ENCODE measurements around the gene LRR1.

The LRR1 gene

DNA sequence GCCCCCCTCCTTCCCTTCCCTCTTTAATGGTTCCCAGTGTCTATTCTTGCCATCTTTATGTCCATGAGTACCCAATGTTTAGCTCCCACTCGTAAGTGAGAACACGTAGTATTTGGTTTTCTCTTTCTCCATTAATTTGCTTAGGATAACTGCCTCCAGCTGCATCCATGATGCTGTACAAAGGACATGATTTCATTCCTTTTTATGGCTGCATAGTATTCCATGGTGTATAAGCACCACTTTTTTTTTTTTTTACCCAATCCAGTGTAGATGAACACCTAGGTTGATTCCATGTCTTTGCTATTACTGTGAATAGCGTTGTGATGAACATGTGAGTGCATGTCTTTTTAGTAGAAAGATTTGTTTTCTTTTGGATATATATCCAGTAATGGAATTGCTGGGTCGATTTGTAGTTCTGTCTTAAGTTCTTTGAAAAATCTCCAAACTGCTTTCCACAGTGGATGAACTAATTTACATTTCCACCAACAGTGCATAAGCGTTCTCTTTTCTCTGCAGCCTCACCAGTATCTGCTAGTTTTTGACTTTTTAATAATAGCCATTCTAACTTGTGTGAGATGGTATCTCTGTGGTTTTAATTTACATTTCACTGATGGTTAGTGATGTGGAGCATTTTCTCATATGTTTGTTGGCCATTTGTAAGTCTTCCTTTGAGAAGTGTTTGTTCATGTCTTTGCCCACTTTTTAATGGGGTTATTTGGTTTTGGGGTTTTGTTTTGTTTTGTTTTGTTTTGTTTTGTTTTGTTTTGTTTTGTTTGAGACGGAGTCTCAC lies 38.6 kb upstream of the LRR1 start:
- H3K9me3 ChIP-seq (ENCODE audit: insufficient read depth, low read length, severe bottlenecking), result no peaks in the 10 kb centered on the region
- no peaks in the 10 kb centered on the region for H3K4me1 ChIP-seq (ENCODE audit: insufficient read depth, low read length)
- no peak overlapping the region for H3K4me3 ChIP-seq (ENCODE audit: low read depth in 1 of 2, low read length in 2 of 2)
- H4K20me1 ChIP-seq (ENCODE audit: insufficient read depth, low read length), result no peaks in the 10 kb centered on the region
- no peak overlapping the region for H3K27ac ChIP-seq (ENCODE audit: low read length)
- no peak overlapping the region for H2AFZ ChIP-seq (ENCODE audit: low read depth, low read length)
- ATAC-seq (ENCODE audit: insufficient read depth, low read depth), result no peak
- no peaks in the 10 kb centered on the region for H3K79me2 ChIP-seq (ENCODE audit: insufficient read depth, low read length)
- H3K36me3 ChIP-seq (ENCODE audit: insufficient read depth, low read length), result no peaks in the 10 kb centered on the region
- no peak overlapping the region for H3K9ac ChIP-seq (ENCODE audit: low read depth, low read length)
- TF ChIP-seq CTCF (IDR thresholded peaks at IDR 0.05; ENCODE audit: borderline replicate concordance, extremely low read depth, low read length, poor library complexity, severe bottlenecking), result no peak
- no peak for TF ChIP-seq EZH2 (IDR thresholded peaks at IDR 0.05; ENCODE audit: borderline replicate concordance, low read depth, low read length, severe bottlenecking)
- no peak for DNase-seq
- no peak overlapping the region for H3K4me2 ChIP-seq (ENCODE audit: insufficient read depth, low read length)
- H3K27me3 ChIP-seq (ENCODE audit: insufficient read depth, low read length, poor library complexity), result no peaks in the 10 kb centered on the region

GRCh38 chr14:49566714-49567113 lies 32.0 kb upstream of the LRR1 start:
- no peak for DNase-seq
- Histone ChIP-seq H2AFZ (ENCODE audit: low read depth, low read length) (no peak overlapping the region), H4K20me1 (ENCODE audit: insufficient read depth, low read length) (no peaks in the 10 kb centered on the region), H3K27ac (ENCODE audit: low read length) (no peak overlapping the region), H3K9me3 (ENCODE audit: insufficient read depth, low read length, severe bottlenecking) (peaks cover 2% of the 10 kb centered on the region), H3K4me1 (ENCODE audit: insufficient read depth, low read length) (no peaks in the 10 kb centered on the region), H3K4me2 (ENCODE audit: insufficient read depth, low read length) (no peak overlapping the region), H3K4me3 (ENCODE audit: low read depth in 1 of 2, low read length in 2 of 2) (no peak overlapping the region), H3K79me2 (ENCODE audit: insufficient read depth, low read length) (no peaks in the 10 kb centered on the region), H3K9ac (ENCODE audit: low read depth, low read length) (no peak overlapping the region), H3K36me3 (ENCODE audit: insufficient read depth, low read length) (no peaks in the 10 kb centered on the region), H3K27me3 (ENCODE audit: insufficient read depth, low read length, poor library complexity) (no peaks in the 10 kb centered on the region)
- no peak for ATAC-seq (ENCODE audit: insufficient read depth, low read depth)
- TF ChIP-seq EZH2 (IDR thresholded peaks at IDR 0.05; ENCODE audit: borderline replicate concordance, low read depth, low read length, severe bottlenecking), result no peak
- no peak for TF ChIP-seq CTCF (IDR thresholded peaks at IDR 0.05; ENCODE audit: borderline replicate concordance, extremely low read depth, low read length, poor library complexity, severe bottlenecking)

DNA sequence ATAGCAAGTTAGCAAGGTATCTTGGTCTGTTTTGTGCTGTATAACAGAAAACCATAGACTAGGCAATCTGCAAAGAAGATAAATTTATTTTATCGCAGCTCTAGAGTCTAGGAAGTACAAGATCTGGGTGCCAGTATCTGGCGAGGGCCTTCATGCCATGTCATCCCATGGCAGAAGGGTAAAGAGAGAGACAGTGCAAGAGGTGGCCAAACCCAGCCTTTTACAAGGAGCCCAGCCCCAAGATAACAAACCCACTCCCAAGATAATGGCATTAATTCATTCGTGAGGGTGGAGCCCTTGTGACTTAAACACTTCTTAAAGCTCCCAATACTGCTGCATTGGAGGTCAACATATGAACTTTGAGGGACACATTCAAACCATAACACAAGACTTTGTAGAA lies 29.5 kb upstream of the LRR1 start:
- ATAC-seq (ENCODE audit: insufficient read depth, low read depth) (no peak), DNase-seq (no peak)
- H3K9me3 ChIP-seq (ENCODE audit: insufficient read depth, low read length, severe bottlenecking), result peaks cover 2% of the 10 kb centered on the region

More for the DNA sequence above, 29.5 kb upstream of the LRR1 start:
- Histone ChIP-seq H3K27me3 (ENCODE audit: insufficient read depth, low read length, poor library complexity) (no peaks in the 10 kb centered on the region), H3K27ac (ENCODE audit: low read length) (no peak overlapping the region), H2AFZ (ENCODE audit: low read depth, low read length) (no peak overlapping the region), H3K4me1 (ENCODE audit: insufficient read depth, low read length) (no peaks in the 10 kb centered on the region), H4K20me1 (ENCODE audit: insufficient read depth, low read length) (no peaks in the 10 kb centered on the region), H3K79me2 (ENCODE audit: insufficient read depth, low read length) (no peaks in the 10 kb centered on the region), H3K4me3 (ENCODE audit: low read depth in 1 of 2, low read length in 2 of 2) (no peak overlapping the region), H3K9ac (ENCODE audit: low read depth, low read length) (no peak overlapping the region), H3K36me3 (ENCODE audit: insufficient read depth, low read length) (0 out of 2 replicates have a peak, but pooled peaks cover 4% of the 10 kb centered on the region), H3K4me2 (ENCODE audit: insufficient read depth, low read length) (no peak overlapping the region)
- no peak for TF ChIP-seq CTCF (IDR thresholded peaks at IDR 0.05; ENCODE audit: borderline replicate concordance, extremely low read depth, low read length, poor library complexity, severe bottlenecking)
- no peak for TF ChIP-seq EZH2 (IDR thresholded peaks at IDR 0.05; ENCODE audit: borderline replicate concordance, low read depth, low read length, severe bottlenecking)

Measured in DND-41 (cell line).